ENCODE data around the gene TLE5.

TLE5 gene

GRCh38 chr19:3062165-3063105, at the start of gene TLE5:
Gene TLE5 (minus strand): TSS chr19:3062495. CDS start chr19:3062200, 295 bp downstream.
- DNase-seq (ENCODE audit: low read depth), result peak; percentile 37

GRCh38 chr19:3111586-3112247, 49.4 kb upstream of the TLE5 start:
- DNase-seq (ENCODE audit: low read depth), result no peak

- DNase-seq (ENCODE audit: low read depth), result no peak
These were observed 48.0 kb upstream of the TLE5 start for GRCh38 chr19:3110126-3110825.

- no peak for DNase-seq (ENCODE audit: low read depth)
These were observed 47.2 kb upstream of the TLE5 start for GRCh38 chr19:3109491-3109890.

- DNase-seq (ENCODE audit: low read depth), result no peak
These were observed 46.5 kb upstream of the TLE5 start for GRCh38 chr19:3108775-3109174.

- DNase-seq (ENCODE audit: low read depth), result no peak
These were observed 45.4 kb upstream of the TLE5 start for GRCh38 chr19:3107658-3108057.

GRCh38 chr19:3106509-3107141, 44.3 kb upstream of the TLE5 start:
- no peak for DNase-seq (ENCODE audit: low read depth)

- no peak for DNase-seq (ENCODE audit: low read depth)
These were observed 43.6 kb upstream of the TLE5 start for GRCh38 chr19:3105641-3106508.

- no peak for DNase-seq (ENCODE audit: low read depth)
These were observed 42.4 kb upstream of the TLE5 start for GRCh38 chr19:3104708-3104983.

GRCh38 chr19:3102239-3103140, 40.2 kb upstream of the TLE5 start:
- DNase-seq (ENCODE audit: low read depth), result no peak

- DNase-seq (ENCODE audit: low read depth), result no peak
These were observed 38.7 kb upstream of the TLE5 start for GRCh38 chr19:3100747-3101730.

- DNase-seq (ENCODE audit: low read depth), result no peak
These were observed 38.0 kb upstream of the TLE5 start for GRCh38 chr19:3100331-3100730.

- DNase-seq (ENCODE audit: low read depth), result no peak
These were observed 37.3 kb upstream of the TLE5 start for GRCh38 chr19:3099347-3100145.

- DNase-seq (ENCODE audit: low read depth), result no peak
These were observed 36.4 kb upstream of the TLE5 start for GRCh38 chr19:3098515-3099346.

GRCh38 chr19:3098141-3098514, 35.8 kb upstream of the TLE5 start:
- no peak for DNase-seq (ENCODE audit: low read depth)

- DNase-seq (ENCODE audit: low read depth), result no peak
These were observed 35.2 kb upstream of the TLE5 start for GRCh38 chr19:3097442-3097871.

- no peak for DNase-seq (ENCODE audit: low read depth)
These were observed 34.6 kb upstream of the TLE5 start for GRCh38 chr19:3096902-3097326.

All from stimulated activated CD8-positive, alpha-beta memory T cell treated with anti-CD3 and anti-CD28 coated beads, Interleukin-15, amount 100 ng/mL, for 24 hours (primary cell).